Glutamatergic neuron (in vitro differentiated cells): ENCODE data around the gene HELT. TPM values are rescaled to one million over a fixed set of nuclear protein-coding genes. Genes with fewer than 3 reads are reported as not detected.
A peak's percentile ranks its signal among the peaks of the same experiment; 100 is the strongest.

Experiments used
- DNase-seq: peaks from one replicate; pipeline ENCODE4 v3.0.0; 2022
- H3K27ac Mint-ChIP-seq: one replicate; pipeline ENCODE4 v1.8.0; 2020; ENCODE audit warnings: mild to moderate bottlenecking, mixed read lengths, inconsistent platforms; ENCODE audit not compliant: unreplicated experiment
- H3K27me3 Mint-ChIP-seq: one replicate; pipeline ENCODE4 v1.8.0; 2020; ENCODE audit warnings: mild to moderate bottlenecking, moderate library complexity, mixed read lengths, inconsistent platforms; ENCODE audit not compliant: unreplicated experiment
- H3K36me3 Mint-ChIP-seq: one replicate; pipeline ENCODE4 v1.8.0; 2020; ENCODE audit warnings: mild to moderate bottlenecking, mixed read lengths, inconsistent platforms; ENCODE audit not compliant: unreplicated experiment
- H3K4me1 Mint-ChIP-seq: one replicate; pipeline ENCODE4 v1.8.0; 2020; ENCODE audit warnings: mild to moderate bottlenecking, low read depth, mixed read lengths, inconsistent platforms; ENCODE audit not compliant: unreplicated experiment
- H3K4me3 Mint-ChIP-seq: one replicate; pipeline ENCODE4 v1.8.0; 2020; ENCODE audit warnings: mild to moderate bottlenecking, mixed read lengths, inconsistent platforms; ENCODE audit not compliant: unreplicated experiment
- H3K9me3 Mint-ChIP-seq: one replicate; pipeline ENCODE4 v1.8.0; 2020; ENCODE audit warnings: mild to moderate bottlenecking, moderate library complexity, mixed read lengths, inconsistent platforms; ENCODE audit not compliant: unreplicated experiment
- CTCF ChIP-seq: fragments of 200-600 bp; sonication (generic); IDR thresholded peaks from one replicate; pipeline ENCODE4 v1.5.0; 2021; ENCODE audit not compliant: partially characterized antibody, unreplicated experiment
- total RNA-seq: library from RNA; stranded (reverse); fragmentation: NEBNext Ultra II Directional; extraction: Animal tissue kit (Norgen Biotek cat#: 25700); gene quantifications from one replicate; pipeline ENCODE4 v1.2.1, GENCODE V29; 2021; ENCODE audit not compliant: unreplicated experiment

Gene HELT
- total RNA-seq, 1 donor from 2014 or later: not detected

GRCh38 chr4:185018834-185019455 lies 655 bp downstream of the HELT start:
- peaks cover 39% of the 10 kb centered on the region for H3K27me3 Mint-ChIP-seq
- TF ChIP-seq CTCF: no peak
- H3K4me3 Mint-ChIP-seq: peak overlapping the region; percentile 86
- H3K4me1 Mint-ChIP-seq: peaks cover 11% of the 10 kb centered on the region
- no peaks in the 10 kb centered on the region for H3K36me3 Mint-ChIP-seq
- no peak for DNase-seq
- H3K27ac Mint-ChIP-seq: no peak overlapping the region
- peaks cover 20% of the 10 kb centered on the region for H3K9me3 Mint-ChIP-seq

DNA sequence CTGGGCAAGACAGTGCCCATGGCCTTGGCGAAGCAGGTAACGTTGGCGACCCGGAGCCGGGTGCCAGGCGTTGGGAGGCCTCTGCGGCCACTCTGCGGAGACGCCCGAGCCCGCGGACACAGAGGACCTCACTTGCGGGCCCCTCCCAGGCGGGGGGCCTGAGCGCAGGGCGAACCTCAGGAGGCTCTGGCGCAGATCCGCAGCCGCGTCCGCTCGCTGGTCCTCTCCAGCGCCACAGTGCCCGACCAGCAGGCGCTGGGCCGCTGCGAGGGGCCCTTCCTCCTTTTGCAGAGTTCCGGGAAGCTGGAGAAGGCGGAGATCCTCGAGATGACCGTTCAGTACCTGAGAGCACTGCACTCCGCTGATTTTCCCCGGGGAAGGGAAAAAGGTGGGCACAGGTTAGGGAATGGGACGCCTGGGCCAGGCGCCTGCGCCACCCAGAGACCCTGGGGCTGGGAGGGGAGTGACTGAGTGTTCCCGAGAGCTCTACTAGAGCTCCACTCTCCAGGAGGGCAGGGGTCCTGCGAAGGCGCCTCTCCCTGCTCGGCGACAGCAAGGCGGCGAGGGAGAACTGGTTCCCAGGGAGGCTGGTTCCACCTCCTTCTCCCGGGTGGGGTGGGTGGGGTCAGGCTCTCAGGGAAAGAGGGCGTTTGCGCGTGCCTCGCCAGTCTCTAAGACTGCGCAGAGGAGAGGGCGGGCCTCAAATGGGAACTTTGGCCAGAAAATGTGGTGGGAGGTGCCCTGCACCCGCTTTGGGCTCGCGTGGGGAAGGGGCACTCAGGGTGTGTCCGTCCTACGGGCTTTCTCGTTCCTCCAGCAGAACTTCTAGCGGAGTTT lies 1.4 kb downstream of the HELT start:
- DNase-seq: peak; percentile 43
- no peak overlapping the region for H3K27ac Mint-ChIP-seq
- H3K4me1 Mint-ChIP-seq: peaks cover 11% of the 10 kb centered on the region

GRCh38 chr4:185020293-185020808 lies 2.1 kb downstream of the HELT start:
- no peak overlapping the region for H3K27ac Mint-ChIP-seq
- DNase-seq: peak; percentile 49
- H3K4me1 Mint-ChIP-seq: peaks cover 11% of the 10 kb centered on the region
- H3K36me3 Mint-ChIP-seq: no peaks in the 10 kb centered on the region
- peaks cover 40% of the 10 kb centered on the region for H3K27me3 Mint-ChIP-seq
- peaks cover 18% of the 10 kb centered on the region for H3K9me3 Mint-ChIP-seq
- peak overlapping the region; percentile 74 for H3K4me3 Mint-ChIP-seq
- TF ChIP-seq CTCF: no peak

More for the DNA sequence above, 1.4 kb downstream of the HELT start:
- H3K36me3 Mint-ChIP-seq: no peaks in the 10 kb centered on the region
- H3K4me3 Mint-ChIP-seq: peak overlapping the region; percentile 86
- H3K27me3 Mint-ChIP-seq: peaks cover 41% of the 10 kb centered on the region
- no peak for TF ChIP-seq CTCF
- H3K9me3 Mint-ChIP-seq: peaks cover 18% of the 10 kb centered on the region

- peak overlapping the region; percentile 74 for H3K4me3 Mint-ChIP-seq
- H3K4me1 Mint-ChIP-seq: peaks cover 11% of the 10 kb centered on the region
- no peak overlapping the region for H3K27ac Mint-ChIP-seq
- DNase-seq: no peak
- peaks cover 37% of the 10 kb centered on the region for H3K27me3 Mint-ChIP-seq
- peaks cover 18% of the 10 kb centered on the region for H3K9me3 Mint-ChIP-seq
- H3K36me3 Mint-ChIP-seq: no peaks in the 10 kb centered on the region
- no peak for TF ChIP-seq CTCF
Observed at GRCh38 chr4:185020863-185021761, 2.8 kb downstream of the HELT start.
